Activated gamma-delta T cell treated with Interleukin-2 at 50 U/mL for 16 hours (primary cell): ENCODE results near the gene FAF2.
A peak's percentile ranks its signal among the peaks of the same experiment; 100 is the strongest.

Source experiments
- DNase-seq: peaks from one replicate; pipeline ENCODE4 v3.0.0-alpha.2; 2020

Gene FAF2

DNA sequence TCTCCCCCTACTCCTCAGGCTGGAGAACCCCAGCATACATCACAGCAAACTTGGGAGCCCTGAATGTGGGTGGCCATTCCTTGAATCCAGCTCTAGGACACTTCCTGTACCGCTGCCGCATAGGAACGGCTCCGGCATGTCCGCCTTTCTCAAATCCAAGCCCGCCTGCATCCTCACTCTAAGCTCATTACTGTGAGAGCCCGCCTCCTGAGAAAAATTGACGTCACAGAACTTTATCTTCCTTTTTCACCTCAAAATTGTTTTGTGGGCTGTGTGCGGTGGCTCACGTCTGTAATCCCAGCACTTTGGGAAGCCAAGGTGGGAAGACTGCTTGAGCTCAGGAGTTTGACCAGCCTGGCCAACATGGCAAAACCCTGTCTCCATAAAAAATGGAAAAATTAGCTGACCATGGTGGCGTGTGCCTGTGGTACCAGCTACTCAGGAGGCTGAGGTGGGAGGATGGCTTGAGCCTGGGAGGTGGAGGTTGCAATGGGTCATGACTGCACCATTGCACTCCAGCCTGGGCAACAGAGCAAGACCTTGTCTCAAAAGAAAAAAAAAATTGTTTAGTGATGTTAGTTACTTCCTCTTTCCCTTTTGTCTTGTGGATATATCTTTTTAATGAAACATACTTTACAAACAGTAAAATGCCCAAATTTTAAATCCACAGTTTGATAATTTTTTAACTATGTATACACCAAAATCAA is 66.2 kb downstream of the FAF2 start:
- DNase-seq = no peak

- DNase-seq = no peak
These were observed 67.2 kb downstream of the FAF2 start for GRCh38 chr5:176515396-176515795.

GRCh38 chr5:176517053-176517661 is 69.0 kb downstream of the FAF2 start:
- no peak for DNase-seq

DNA sequence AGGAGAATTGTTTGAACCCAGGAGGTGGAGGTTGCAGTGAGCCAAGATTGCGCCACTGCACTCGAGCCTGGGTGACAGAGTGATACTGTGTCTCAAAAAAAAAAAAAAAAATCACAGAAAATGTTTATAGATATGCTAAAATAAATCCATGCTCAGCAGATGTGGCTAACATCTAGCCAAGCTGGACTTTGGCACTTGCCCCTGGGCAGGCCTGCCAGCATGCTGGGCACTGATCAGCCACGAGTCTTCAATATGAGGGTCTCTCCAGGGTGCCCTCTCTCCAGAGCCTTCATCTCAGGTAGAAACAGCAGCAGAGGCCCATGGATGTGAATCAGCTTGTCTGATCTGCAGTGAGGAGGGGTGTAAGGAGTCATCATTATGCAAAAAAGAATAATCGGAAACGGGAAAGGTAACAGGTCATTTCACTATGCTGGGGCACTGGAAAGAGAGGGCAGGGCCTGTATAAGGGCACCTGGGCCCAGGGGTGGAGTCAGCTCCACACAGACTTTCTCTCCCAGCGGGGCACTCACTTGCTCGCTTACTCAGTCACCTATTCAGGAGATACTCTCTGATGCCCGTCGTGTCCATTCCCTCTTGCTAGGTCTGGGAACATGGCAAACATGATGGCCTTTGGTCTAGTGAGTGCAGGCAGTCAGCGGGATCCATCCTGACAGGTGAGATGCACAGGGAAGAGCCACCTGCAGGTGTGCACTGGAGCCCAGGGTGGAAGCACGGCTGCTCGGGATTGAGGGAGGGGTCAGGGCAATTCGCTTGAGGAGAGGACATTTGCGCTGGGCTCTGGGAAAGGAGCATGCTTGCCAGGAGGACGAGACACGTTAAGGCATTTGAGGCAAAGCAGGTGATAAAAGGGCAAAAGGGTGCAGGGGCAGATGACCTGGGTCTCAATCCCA is 71.9 kb downstream of the FAF2 start:
- no peak for DNase-seq

GRCh38 chr5:176521286-176521685 is 73.1 kb downstream of the FAF2 start:
- DNase-seq = no peak

DNA sequence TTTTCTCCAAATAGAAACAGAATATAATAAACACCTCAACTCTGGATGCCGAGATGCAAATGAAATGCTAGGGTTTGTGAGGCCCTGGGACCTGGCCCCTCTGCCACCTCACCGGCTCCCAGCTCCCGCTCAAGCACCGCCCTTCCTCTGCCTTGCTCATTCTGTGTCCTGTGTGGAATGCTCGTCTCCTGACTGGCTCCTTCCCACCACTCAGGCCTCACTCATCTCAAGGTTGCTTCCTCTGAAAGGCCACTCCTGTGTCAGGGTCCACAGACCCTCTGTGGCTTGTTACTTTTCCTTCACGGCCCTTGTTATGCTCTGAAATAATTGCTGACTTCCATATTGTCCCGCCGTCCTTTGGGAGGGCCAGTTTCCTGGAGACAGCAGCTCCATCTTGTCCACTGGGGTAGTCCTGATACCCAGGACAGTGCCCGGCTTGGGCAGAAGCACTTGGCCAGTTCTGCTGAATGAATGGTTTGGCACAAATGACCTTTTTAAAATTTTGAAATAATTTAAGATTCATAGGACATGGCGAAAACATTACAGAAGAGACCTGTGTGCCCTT is 73.6 kb downstream of the FAF2 start:
- DNase-seq = no peak

DNA sequence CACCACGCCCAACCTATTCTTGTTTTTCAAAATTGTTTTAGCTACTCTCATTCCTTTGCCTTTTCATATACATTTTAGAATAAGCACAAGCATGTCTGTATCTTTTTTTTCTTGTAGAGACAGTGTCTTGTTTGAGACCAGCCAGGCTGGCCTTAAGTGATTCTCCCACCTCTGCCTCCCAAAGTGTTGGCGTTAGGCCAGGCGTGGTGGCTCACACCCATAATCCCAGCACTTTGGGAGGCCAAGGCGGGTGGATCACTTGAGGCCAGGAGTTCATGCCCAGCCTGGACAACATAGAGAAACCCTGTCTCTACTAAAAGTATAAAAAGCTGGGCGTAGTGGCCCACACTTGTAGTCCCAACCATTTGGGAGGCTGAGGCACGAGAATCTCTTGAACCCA is 76.0 kb downstream of the FAF2 start:
- DNase-seq = no peak

DNA sequence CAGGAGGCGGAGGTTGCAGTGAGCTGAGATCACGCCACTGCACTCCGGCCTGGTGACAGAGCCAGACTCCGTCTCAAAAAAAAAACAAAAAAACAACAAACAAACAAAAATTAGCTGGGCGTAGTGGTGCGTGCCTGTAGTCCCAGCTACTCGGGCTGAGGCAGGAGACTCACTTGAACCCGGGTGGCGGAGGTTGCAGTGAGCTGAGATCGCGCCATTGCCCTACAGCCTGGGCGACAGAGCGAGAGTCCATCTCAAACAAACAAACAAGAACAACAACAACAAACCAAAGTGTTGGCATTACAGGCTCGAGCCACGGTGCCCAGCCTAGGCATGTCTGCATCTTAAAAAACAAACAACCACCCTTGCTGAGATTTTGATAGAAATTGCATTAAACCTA is 76.8 kb downstream of the FAF2 start:
- no peak for DNase-seq

- no peak for DNase-seq
These were observed 77.5 kb downstream of the FAF2 start for GRCh38 chr5:176525677-176526076.

DNA sequence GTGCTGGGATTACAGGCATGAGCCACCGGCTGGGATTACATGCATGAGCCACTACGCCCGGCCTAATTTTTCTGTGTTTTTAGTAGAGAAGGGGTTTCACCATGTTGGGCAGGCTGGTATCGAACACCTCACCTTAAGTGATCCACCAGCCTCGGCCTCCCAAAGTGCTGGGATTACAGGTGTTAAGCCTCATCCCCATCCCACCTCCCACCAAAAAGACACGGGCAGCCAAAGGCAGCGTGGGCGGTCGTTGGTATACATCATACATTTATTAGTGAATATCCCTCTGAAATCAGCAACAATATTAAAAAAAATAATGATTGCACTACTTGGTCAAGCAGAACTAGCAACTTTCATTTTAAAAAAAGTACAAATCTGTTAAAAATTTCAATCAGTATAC is 78.3 kb downstream of the FAF2 start:
- no peak for DNase-seq

- DNase-seq = no peak
These were observed 79.3 kb downstream of the FAF2 start for GRCh38 chr5:176527246-176528222.

DNA sequence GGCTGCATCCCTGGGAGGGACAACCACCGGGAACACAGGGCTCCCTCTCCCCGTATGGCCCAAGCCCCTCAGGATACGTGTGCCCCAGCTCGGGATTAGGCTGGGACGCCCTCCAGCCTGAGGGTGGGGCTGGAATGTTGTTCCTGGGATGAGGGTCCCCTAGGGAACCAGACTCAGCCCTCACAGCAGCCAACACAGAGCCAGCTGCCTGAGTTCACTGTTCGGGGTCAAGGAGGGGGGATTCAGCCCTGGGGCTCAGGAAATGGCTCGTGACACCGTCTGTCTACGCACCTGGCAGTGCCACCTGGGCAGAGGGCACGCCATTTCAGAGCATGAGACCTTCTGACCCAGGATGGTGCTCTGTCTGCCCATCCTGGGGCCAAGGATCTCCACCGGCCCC is 80.1 kb downstream of the FAF2 start:
- no peak for DNase-seq

- no peak for DNase-seq
These were observed 80.6 kb downstream of the FAF2 start for GRCh38 chr5:176528761-176529115.

DNA sequence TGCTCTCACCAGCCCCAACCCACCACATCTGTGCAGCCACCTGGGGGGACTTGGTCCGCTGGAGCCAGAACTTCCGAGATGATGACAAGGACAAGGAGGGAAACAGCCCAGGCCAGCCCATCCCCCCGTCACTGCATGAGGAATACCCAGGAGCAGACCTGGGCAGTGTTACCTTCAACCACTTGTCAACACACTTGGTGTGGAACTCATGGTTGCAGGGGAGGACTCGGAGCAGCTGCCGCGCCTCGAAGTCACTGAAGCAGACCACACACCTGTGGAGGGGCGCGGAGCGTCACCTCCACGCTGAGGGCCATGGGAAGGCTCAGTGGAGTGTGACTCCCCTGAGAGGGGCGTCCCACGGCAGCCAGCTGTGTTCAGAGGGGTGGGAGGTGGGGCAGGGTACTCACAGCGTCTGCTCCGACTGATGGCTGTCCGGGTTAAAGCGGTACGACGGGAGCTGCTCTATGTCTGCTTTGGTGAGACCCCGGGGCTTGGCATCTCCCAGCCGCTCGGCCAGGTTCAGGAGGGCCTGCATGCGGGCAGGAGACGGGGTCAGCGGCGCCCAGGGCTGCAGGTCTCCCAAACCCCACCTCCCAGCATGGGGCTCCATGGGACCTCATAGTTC is 81.0 kb downstream of the FAF2 start:
- no peak for DNase-seq

- DNase-seq = peak; percentile 76
These were observed 81.6 kb downstream of the FAF2 start for GRCh38 chr5:176529741-176530141.

- DNase-seq = no peak
These were observed 82.3 kb downstream of the FAF2 start for GRCh38 chr5:176530393-176530982.

DNA sequence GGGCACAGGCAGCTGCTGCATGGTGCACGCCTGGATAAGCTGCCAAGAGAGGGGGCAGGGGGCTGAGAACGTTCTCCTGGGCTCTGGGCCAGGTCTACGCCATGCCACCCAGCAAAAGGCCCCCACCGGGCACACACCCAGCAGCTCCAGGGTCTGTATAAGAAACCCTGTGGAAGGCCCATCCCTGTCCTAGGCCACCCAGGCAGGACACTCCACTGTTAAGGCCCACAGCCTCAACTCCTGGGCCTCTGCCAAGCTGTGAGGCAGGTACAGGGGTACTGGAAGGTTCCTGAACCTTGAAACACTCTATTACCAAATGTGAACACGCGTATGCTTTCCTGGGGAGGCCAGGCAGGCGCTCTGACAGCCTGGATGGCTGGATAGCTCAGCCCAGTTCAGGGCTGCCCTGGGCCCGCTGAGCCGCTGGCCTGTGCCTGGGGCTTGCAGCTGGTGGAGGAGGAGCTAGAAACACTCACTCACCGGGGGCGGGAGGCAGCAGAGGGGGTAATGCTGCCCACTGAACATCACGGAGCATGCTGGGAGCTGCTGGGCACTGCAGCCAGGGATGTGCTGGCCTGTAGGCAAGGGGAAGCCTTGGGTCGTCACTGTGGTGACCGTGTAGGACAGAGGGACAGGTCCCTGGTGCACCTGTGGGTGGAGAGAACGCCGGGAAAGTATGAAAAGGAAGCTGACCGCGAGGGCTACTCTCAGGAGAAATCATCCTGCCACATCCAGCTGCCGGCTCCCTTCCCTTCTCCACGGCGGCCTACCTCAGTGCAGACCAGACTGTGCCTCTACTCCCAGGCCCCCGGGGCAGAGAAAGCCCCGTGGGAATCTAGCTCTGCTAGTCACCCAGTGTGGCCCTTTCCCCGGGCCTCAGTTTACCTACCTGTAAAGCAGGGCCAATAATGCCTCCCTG is 83.1 kb downstream of the FAF2 start:
- no peak for DNase-seq

DNA sequence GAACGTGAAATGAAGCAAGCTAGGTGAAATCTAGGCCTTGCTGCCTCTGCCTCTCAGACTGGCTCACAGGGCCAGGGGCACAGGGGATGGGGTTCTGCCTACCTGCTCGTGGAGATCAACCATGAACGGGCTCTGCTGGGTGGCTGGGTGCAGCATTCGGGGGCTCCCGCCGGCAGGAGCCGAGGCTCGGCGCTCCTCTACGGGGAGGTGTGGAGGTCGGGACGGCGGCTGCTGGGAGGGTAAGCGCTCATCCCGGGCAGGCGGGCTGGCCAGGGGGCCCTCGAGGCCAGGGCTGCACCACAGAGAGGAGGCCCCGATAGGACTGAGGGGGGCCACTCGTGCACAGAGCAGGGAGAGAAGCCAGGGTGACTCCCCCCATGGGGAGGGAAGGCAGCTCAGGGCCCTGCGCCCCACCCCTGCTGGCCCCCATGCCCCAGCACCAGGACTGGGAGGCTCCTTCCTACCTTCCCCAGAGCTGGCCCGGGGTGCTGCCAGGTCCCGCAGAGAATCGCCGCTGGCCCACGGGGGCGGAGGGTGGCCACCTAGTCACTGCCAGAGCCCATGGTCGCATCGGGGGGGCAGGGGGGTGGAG is 83.8 kb downstream of the FAF2 start:
- DNase-seq = no peak

GRCh38 chr5:176532795-176533194 is 84.6 kb downstream of the FAF2 start:
- DNase-seq = no peak

- DNase-seq = no peak
These were observed 85.2 kb downstream of the FAF2 start for GRCh38 chr5:176533390-176533789.
